ENCODE measurements around the gene STYK1. TPM values are rescaled to one million over a fixed set of nuclear protein-coding genes. Genes with fewer than 3 reads are reported as not detected.
A peak's percentile ranks its signal among the peaks of the same experiment; 100 is the strongest.

STYK1 gene
- total and polyA plus RNA-seq, 8 donors, result 0.04 to 0.55 (median 0.17) TPM; not detected in 2

- Histone ChIP-seq H3K4me3 (no peak overlapping the region), H3K36me3 (peaks cover 13 to 38% (median 27%) of the 10 kb centered on the region in 3 donors), H3K27me3 (no peaks in the 10 kb centered on the region), H3K9me3 (no peaks in the 10 kb centered on the region), H3K4me1 (peaks cover 13 to 37% (median 30%) of the 10 kb centered on the region in 3 donors), H3K27ac (peak overlapping the region in 3 of 4 donors; percentile 1 to 59 (median 53))
- WGBS, 2 donors, result 42 to 48% methylated on average over 6 of the region's 6 CpGs
- ATAC-seq (peak; percentile 72 to 81 (median 74)), FAIRE-seq (peak; percentile 20), DNase-seq (peak; percentile 33 to 66 (median 60))
- TF ChIP-seq CTCF (IDR thresholded peaks at IDR 0.05), result no peak
- intact Hi-C loops (cut with DNase I), result no loop called here
Measured at GRCh38 chr12:10716704-10717315, 43.0 kb upstream of the STYK1 start.

GRCh38 chr12:10716277-10716676, 42.4 kb upstream of the STYK1 start:
- Histone ChIP-seq H3K4me3 (no peak overlapping the region), H3K9me3 (no peaks in the 10 kb centered on the region), H3K27me3 (no peaks in the 10 kb centered on the region), H3K4me1 (peaks cover 13 to 37% (median 30%) of the 10 kb centered on the region in 3 donors), H3K36me3 (peaks cover 13 to 43% (median 27%) of the 10 kb centered on the region in 3 donors), H3K27ac (peak overlapping the region in 1 of 4 donors; percentile 59)
- ATAC-seq (no peak), DNase-seq (no peak), FAIRE-seq (no peak)
- intact Hi-C loops (cut with DNase I), result no loop called here
- 63 to 64% methylated on average over 4 of the region's 4 CpGs for WGBS, 2 donors
- TF ChIP-seq CTCF (IDR thresholded peaks at IDR 0.05), result no peak

- Histone ChIP-seq H3K27me3 (no peaks in the 10 kb centered on the region), H3K36me3 (peaks cover 13 to 50% (median 27%) of the 10 kb centered on the region in 3 donors), H3K27ac (no peak overlapping the region), H3K9me3 (no peaks in the 10 kb centered on the region), H3K4me1 (peaks cover 13 to 35% (median 30%) of the 10 kb centered on the region in 3 donors), H3K4me3 (no peak overlapping the region)
- FAIRE-seq (no peak), DNase-seq (no peak), ATAC-seq (no peak)
- intact Hi-C loops (cut with DNase I), result no loop called here
- no peak for TF ChIP-seq CTCF (IDR thresholded peaks at IDR 0.05)
- 92 to 93% methylated on average over 6 of the region's 6 CpGs for WGBS, 2 donors
Measured at GRCh38 chr12:10715491-10715890, 41.6 kb upstream of the STYK1 start.

GRCh38 chr12:10709808-10710207, 36.0 kb upstream of the STYK1 start:
- no peak for DNase-seq
- no peak for FAIRE-seq
- H3K4me1 ChIP-seq, result no peaks in the 10 kb centered on the region

More at GRCh38 chr12:10709808-10710207, 36.0 kb upstream of the STYK1 start:
- Histone ChIP-seq H3K9me3 (no peaks in the 10 kb centered on the region), H3K27me3 (no peaks in the 10 kb centered on the region), H3K27ac (no peak overlapping the region), H3K36me3 (peaks cover 13 to 89% (median 42%) of the 10 kb centered on the region in 3 donors), H3K4me3 (no peak overlapping the region)
- 96% methylated on average over 16 of the region's 16 CpGs for WGBS, 2 donors
- ATAC-seq, result no peak
- TF ChIP-seq CTCF (IDR thresholded peaks at IDR 0.05), result no peak
- intact Hi-C loops (cut with DNase I), result no loop called here

Measured in pancreas (tissue), 10 donors.